GM12892 (cell line): ENCODE results near the gene MAFF.

Experiments
- POLR2A ChIP-seq: IDR thresholded peaks from 2 replicates; pipeline ENCODE4 v1.6.1; 2011; ENCODE audit warnings: low read depth, low read length, control low read depth
- POLR2AphosphoS5 ChIP-seq: IDR thresholded peaks from 2 replicates; pipeline ENCODE4 v1.6.1; 2011; ENCODE audit warnings: low read depth, low read length, control low read depth
- TAF1 ChIP-seq: IDR thresholded peaks from 2 replicates; pipeline ENCODE4 v1.6.1; 2011; ENCODE audit warnings: low read depth, mild to moderate bottlenecking, control low read depth, low read length, borderline replicate concordance

- TF ChIP-seq POLR2AphosphoS5 (no peak), POLR2A (no peak), TAF1 (no peak)
Observed at GRCh38 chr22:38207898-38208432, 6.2 kb downstream of the MAFF start.
